A549 (cell line): ENCODE results near the gene PLXNA1. TPM values are rescaled to one million over a fixed set of nuclear protein-coding genes. Genes with fewer than 3 reads are reported as not detected.

Experiments used
- ATAC-seq, 2 experiments: fragments of 200-7000 bp in 1 of 2; fragments of >200 bp in 1 of 2; cut with Nextera tagmentation in 1 of 2; cut with Tn5 transposase in 1 of 2; 3 replicates each; pipeline versions ENCODE4 v1.8.0 to v1.9.1; 2018 to 2020; ENCODE audit warnings: mild to moderate bottlenecking in 1 of 2, moderate library complexity in 1 of 2
- CTCF ChIA-PET: fragments of 300-600 bp; sonication (Branson Sonifier 250); formaldehyde crosslinking; extraction: SDS; loops from one replicate; lab custom pipeline; 2021; ENCODE audit warnings: antibody characterized with exemption, inconsistent platforms; lab: Yijun Ruan, JAX
- POLR2A ChIA-PET: fragments of 350-600 bp; formaldehyde crosslinking; extraction: SDS; loops from one replicate; lab custom pipeline; 2021; ENCODE audit warnings: antibody characterized with exemption, inconsistent platforms; lab: Yijun Ruan, JAX
- DNase-seq, 2 experiments: peaks; one replicate each; pipeline versions ENCODE4 v3.0.0 to v3.0.0-alpha.2; 2011 to 2016; ENCODE audit warnings: low read depth in 1 of 2, low spot score in 1 of 2
- FAIRE-seq: peaks from 2 replicates; lab custom pipeline; 2011; peaks lifted over from hg19 to GRCh38; lab: Jason Lieb, UNC
- H3K27ac ChIP-seq, 2 experiments: fragments of >200 bp; sonication (Bioruptor Twin); formaldehyde crosslinking; 3 replicates each; pipeline ENCODE4 v1.5.1; 2016 to 2017
- H3K4me1 ChIP-seq: fragments of >200 bp; sonication (Bioruptor Twin); formaldehyde crosslinking; 3 replicates; pipeline ENCODE4 v1.6.1; 2016
- H3K4me2 ChIP-seq: fragments of >200 bp; sonication (Bioruptor Twin); formaldehyde crosslinking; 3 replicates; pipeline ENCODE4 v1.6.1; 2016
- H3K4me3 ChIP-seq: fragments of >200 bp; sonication (Bioruptor Twin); formaldehyde crosslinking; 3 replicates; pipeline ENCODE4 v1.5.1; 2016
- H3K9me3 ChIP-seq: fragments of >200 bp; sonication (Bioruptor Twin); formaldehyde crosslinking; 3 replicates; pipeline ENCODE4 v1.6.1; 2016
- BHLHE40 ChIP-seq: IDR thresholded peaks from 2 replicates; pipeline ENCODE4 v1.6.1; 2012; ENCODE audit warnings: low read depth, low read length, inconsistent platforms
- CHD2 ChIP-seq: fragments of 150-350 bp; IDR thresholded peaks from 2 replicates; pipeline ENCODE4 v1.6.1; 2014; ENCODE audit warnings: low read length; ENCODE audit not compliant: partially characterized antibody
- EHF ChIP-seq: fragments of 250-450 bp; sonication (Bioruptor Pico); IDR thresholded peaks from 2 replicates; pipeline ENCODE4 v1.5.0; 2020; ENCODE audit warnings: mild to moderate bottlenecking
- FOSL2 ChIP-seq, 2 experiments: fragments of 450-650 bp in 1 of 2; fragments of >200 bp in 1 of 2; sonication (Bioruptor Twin) in 1 of 2; formaldehyde crosslinking; IDR thresholded peaks; 2 replicates each; pipeline versions ENCODE4 v1.5.0 to v1.6.1; 2016 to 2020; ENCODE audit warnings: mild to moderate bottlenecking in 1 of 2, moderate library complexity in 1 of 2
- GATA3 ChIP-seq: IDR thresholded peaks from 2 replicates; pipeline ENCODE4 v1.6.1; 2012; ENCODE audit warnings: borderline replicate concordance
- HEYL ChIP-seq: fragments of 250-450 bp; sonication (Bioruptor Pico); IDR thresholded peaks from 2 replicates; pipeline ENCODE4 v1.8.0; 2021; ENCODE audit warnings: mild to moderate bottlenecking, moderate library complexity
- HMGXB4 ChIP-seq: fragments of 250-450 bp; sonication (Bioruptor Pico); IDR thresholded peaks from 2 replicates; pipeline ENCODE4 v1.5.0; 2021; ENCODE audit warnings: mild to moderate bottlenecking, moderate library complexity, borderline replicate concordance
- HOXB13 ChIP-seq: fragments of 250-450 bp; sonication (Bioruptor Pico); IDR thresholded peaks from 2 replicates; pipeline ENCODE4 v1.5.0; 2020; ENCODE audit warnings: low read depth, mild to moderate bottlenecking, moderate library complexity
- HOXB5 ChIP-seq: fragments of 250-450 bp; sonication (Bioruptor Pico); IDR thresholded peaks from 2 replicates; pipeline ENCODE4 v1.5.0; 2020; ENCODE audit warnings: mild to moderate bottlenecking, moderate library complexity
- JUNB ChIP-seq: fragments of >200 bp; sonication (Bioruptor Twin); formaldehyde crosslinking; IDR thresholded peaks from 2 replicates; pipeline ENCODE4 v1.6.1; 2016
- KDM1A ChIP-seq: fragments of 200-600 bp; sonication (generic); IDR thresholded peaks from 2 replicates; pipeline ENCODE4 v1.6.1; 2016; ENCODE audit warnings: low read depth, mild to moderate bottlenecking
- MAFK ChIP-seq: fragments of 450-650 bp; IDR thresholded peaks from 2 replicates; pipeline ENCODE4 v1.6.1; 2014; ENCODE audit not compliant: partially characterized antibody
- MAZ ChIP-seq: fragments of 150-350 bp; IDR thresholded peaks from 2 replicates; pipeline ENCODE4 v1.6.1; 2014; ENCODE audit warnings: antibody characterized with exemption, low read depth, low read length, borderline replicate concordance
- NR3C1 ChIP-seq: fragments of >200 bp; sonication (Bioruptor Twin); formaldehyde crosslinking; IDR thresholded peaks from 3 replicates; pipeline ENCODE4 v1.6.1; 2017
- PHF8 ChIP-seq: fragments of 200-600 bp; sonication (generic); IDR thresholded peaks from 2 replicates; pipeline ENCODE4 v1.6.1; 2016; ENCODE audit warnings: low read depth, mild to moderate bottlenecking, antibody characterized with exemption, moderate library complexity, borderline replicate concordance
- POLR2A ChIP-seq: IDR thresholded peaks from 2 replicates; pipeline ENCODE4 v1.6.1; 2012; ENCODE audit warnings: mild to moderate bottlenecking, low read length
- RAD21 ChIP-seq, 2 experiments: fragments of >200 bp in 1 of 2; sonication (Bioruptor Twin) in 1 of 2; formaldehyde crosslinking in 1 of 2; IDR thresholded peaks in 1 of 2; conservative IDR thresholded peaks in 1 of 2; 2 replicates in 1 of 2; 3 replicates in 1 of 2; pipeline ENCODE4 v1.6.1; 2012 to 2018; ENCODE audit warnings: inconsistent platforms in 1 of 2
- RARB ChIP-seq: fragments of 250-450 bp; sonication (Bioruptor Pico); IDR thresholded peaks from 2 replicates; pipeline ENCODE4 v1.8.0; 2021; ENCODE audit warnings: mild to moderate bottlenecking, moderate library complexity
- RCOR1 ChIP-seq: fragments of 150-350 bp; IDR thresholded peaks from 2 replicates; pipeline ENCODE4 v1.6.1; 2014; ENCODE audit warnings: antibody characterized with exemption, low read length, low read depth
- RNF2 ChIP-seq: fragments of 200-600 bp; sonication (generic); IDR thresholded peaks from 2 replicates; pipeline ENCODE4 v1.6.1; 2016; ENCODE audit warnings: low read depth, mild to moderate bottlenecking, antibody characterized with exemption, moderate library complexity, borderline replicate concordance
- SMC3 ChIP-seq: fragments of >200 bp; sonication (Bioruptor Twin); formaldehyde crosslinking; IDR thresholded peaks from 3 replicates; pipeline ENCODE4 v1.6.1; 2018; ENCODE audit warnings: inconsistent platforms
- USF2 ChIP-seq: fragments of 450-650 bp; IDR thresholded peaks from 2 replicates; pipeline ENCODE4 v1.6.1; 2014; ENCODE audit warnings: antibody characterized with exemption
- WGBS: methylation state at CpG from one replicate; pipeline ENCODE4 v1.1.6; 2017; ENCODE audit errors: missing lambda C conversion rate; 5-methylcytosine and 5-hydroxymethylcytosine counted together
- polyA plus RNA-seq, 4 experiments: library from polyadenylated mRNA; depleted of rRNA in 3 of 4; stranded (reverse); fragments of >200 nt; fragmentation: RNase III in 1 of 4; extraction: RNeasy Plus Mini Kit Qiagen cat#74134 plus additional on column Dnase treatment in 1 of 4; gene quantifications; 2 replicates in 3 of 4; 3 replicates in 1 of 4; pipeline ENCODE4 v1.2.3, GENCODE V29; 2011 to 2017
- TF ChIP-seq, protein P1 (sequence below): IDR thresholded peaks from 2 replicates; pipeline ENCODE4 v1.6.1; 2012; ENCODE audit warnings: low read depth, borderline replicate concordance
- TF ChIP-seq, protein P2 (sequence below): fragments of 250-450 bp; sonication (Bioruptor Pico); IDR thresholded peaks from 2 replicates; pipeline ENCODE4 v1.5.0; 2020; ENCODE audit warnings: low read depth, mild to moderate bottlenecking, moderate library complexity

PLXNA1 gene
- polyA plus RNA-seq, 2 of the 4 experiments (the other 2 are of a cell fraction), result 9.1 to 16.3 TPM

DNA sequence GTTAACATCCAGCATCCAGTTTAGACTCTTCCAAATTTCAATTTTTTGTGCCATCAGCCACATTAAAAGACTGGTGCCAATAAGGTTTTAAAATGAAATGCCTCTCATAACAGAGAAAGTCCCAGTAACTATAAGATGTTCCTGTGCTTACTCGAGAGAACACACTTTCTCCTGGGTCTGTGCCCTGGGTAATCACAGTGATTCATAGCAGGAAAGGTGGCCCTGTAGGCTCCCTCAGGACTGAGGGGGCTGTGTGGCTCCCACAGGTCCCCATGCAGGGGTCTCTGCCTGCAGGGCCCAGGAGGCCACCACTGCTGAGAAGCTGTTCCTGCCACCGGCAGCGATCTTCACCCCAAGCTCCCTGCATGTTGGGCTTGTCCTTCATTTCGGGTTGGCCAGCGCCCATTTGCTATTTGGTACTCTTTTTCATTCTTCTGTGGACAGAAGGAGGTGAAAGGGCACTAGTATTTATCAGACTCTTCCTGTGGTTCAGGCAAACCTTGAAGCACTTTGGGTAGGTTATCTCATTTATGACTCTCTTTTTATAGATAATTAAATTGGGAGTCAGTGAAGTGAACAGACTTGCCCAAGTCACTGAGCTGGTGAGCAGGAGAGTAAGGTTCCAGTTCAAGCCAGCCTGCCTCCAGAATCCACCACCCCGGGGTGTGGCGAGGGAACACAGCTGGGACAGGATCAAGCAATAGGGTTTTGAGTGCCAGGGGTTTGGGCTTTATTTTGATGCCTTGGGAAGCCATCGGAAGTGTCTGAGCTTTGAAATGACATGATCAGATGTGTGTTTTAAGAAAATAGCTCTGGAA, 44.2 kb upstream of the PLXNA1 start:
- no peak for DNase-seq
- no peak for FAIRE-seq
- H3K4me2 ChIP-seq, result no peak overlapping the region
- H3K9me3 ChIP-seq, result no peaks in the 10 kb centered on the region
- ATAC-seq, result no peak
- POLR2A ChIA-PET, result no interaction called here
- CTCF ChIA-PET, result interaction anchor here (0.6 to 1.0 kb wide), 4 partner anchors 13 to 1500 kb away, joined by 3 read pairs; partner anchors contain the start of gene PLXNA1
- WGBS, result 76% methylated on average over 8 of the region's 8 CpGs
- H3K27ac ChIP-seq, result no peak overlapping the region
- no peak for TF ChIP-seq JUNB
- no peak for TF ChIP-seq CHD2
- no peak for TF ChIP-seq KDM1A
- no peak for TF ChIP-seq RNF2
- no peak for TF ChIP-seq POLR2A
- no peak for TF ChIP-seq EHF (CRISPR knock-in tag)
- no peak for TF ChIP-seq SMC3
- no peak for TF ChIP-seq HOXB13 (CRISPR knock-in tag)
- H3K4me1 ChIP-seq, result no peaks in the 10 kb centered on the region
- no peak overlapping the region for H3K4me3 ChIP-seq

DNA sequence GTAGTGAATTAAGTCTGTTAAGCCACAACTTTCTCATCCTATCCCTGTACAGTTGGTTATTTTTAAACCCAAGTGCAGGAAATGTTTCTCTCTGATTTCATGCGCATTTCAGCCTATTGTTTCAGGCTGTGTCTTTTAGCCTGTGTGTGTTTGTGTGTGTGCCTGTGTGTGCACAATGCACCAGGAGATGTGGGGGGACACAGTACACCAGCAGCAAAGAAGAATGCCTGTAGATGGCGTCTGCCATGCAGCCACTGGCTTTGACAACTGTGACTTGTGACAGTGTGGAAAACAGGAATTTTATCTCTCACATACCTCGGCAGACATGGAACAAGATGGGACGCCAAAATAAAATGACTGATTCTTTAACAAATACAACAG, 43.6 kb upstream of the PLXNA1 start:
- WGBS, result 65% methylated on average over 4 of the region's 4 CpGs
- ChIA-PET POLR2A (no interaction called here), CTCF (interaction anchor here (0.6 to 1.0 kb wide), 3 partner anchors 12 to 1501 kb away, joined by 3 read pairs; no protein-coding TSS in a partner anchor)
- no peak for ATAC-seq
- Histone ChIP-seq H3K4me3 (no peak overlapping the region), H3K9me3 (no peaks in the 10 kb centered on the region), H3K27ac (no peak overlapping the region), H3K4me2 (no peak overlapping the region), H3K4me1 (no peaks in the 10 kb centered on the region)
- FAIRE-seq, result no peak
- no peak for TF ChIP-seq RAD21 (conservative IDR thresholded peaks at IDR 0.05 in 1 of 2, IDR thresholded peaks at IDR 0.05 in 1 of 2)
- no peak for TF ChIP-seq MAZ
- TF ChIP-seq, protein P1, sequence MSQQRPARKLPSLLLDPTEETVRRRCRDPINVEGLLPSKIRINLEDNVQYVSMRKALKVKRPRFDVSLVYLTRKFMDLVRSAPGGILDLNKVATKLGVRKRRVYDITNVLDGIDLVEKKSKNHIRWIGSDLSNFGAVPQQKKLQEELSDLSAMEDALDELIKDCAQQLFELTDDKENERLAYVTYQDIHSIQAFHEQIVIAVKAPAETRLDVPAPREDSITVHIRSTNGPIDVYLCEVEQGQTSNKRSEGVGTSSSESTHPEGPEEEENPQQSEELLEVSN, result no peak
- no peak for TF ChIP-seq FOSL2 (IDR thresholded peaks at IDR 0.05)
- TF ChIP-seq FOSL2 (CRISPR knock-in tag; IDR thresholded peaks at IDR 0.05), result no peak
- TF ChIP-seq MAFK, result no peak
- TF ChIP-seq GATA3, result no peak
- no peak for TF ChIP-seq NR3C1
- TF ChIP-seq HMGXB4 (CRISPR knock-in tag), result no peak
- DNase-seq, result peak in 1 of 2 experiments; percentile 9

- Histone ChIP-seq H3K9me3 (no peaks in the 10 kb centered on the region), H3K4me3 (no peak overlapping the region), H3K27ac (no peak overlapping the region), H3K4me2 (no peak overlapping the region), H3K4me1 (no peaks in the 10 kb centered on the region)
- no peak for TF ChIP-seq RARB (CRISPR knock-in tag)
- no peak for TF ChIP-seq HEYL (CRISPR knock-in tag)
- TF ChIP-seq HMGXB4 (CRISPR knock-in tag), result no peak
- no peak for TF ChIP-seq RNF2
- TF ChIP-seq, protein P2, sequence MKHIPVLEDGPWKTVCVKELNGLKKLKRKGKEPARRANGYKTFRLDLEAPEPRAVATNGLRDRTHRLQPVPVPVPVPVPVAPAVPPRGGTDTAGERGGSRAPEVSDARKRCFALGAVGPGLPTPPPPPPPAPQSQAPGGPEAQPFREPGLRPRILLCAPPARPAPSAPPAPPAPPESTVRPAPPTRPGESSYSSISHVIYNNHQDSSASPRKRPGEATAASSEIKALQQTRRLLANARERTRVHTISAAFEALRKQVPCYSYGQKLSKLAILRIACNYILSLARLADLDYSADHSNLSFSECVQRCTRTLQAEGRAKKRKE (CRISPR knock-in tag), result no peak
- no peak for TF ChIP-seq RCOR1
- TF ChIP-seq POLR2A, result no peak
- TF ChIP-seq HOXB5 (CRISPR knock-in tag), result no peak
- TF ChIP-seq PHF8, result no peak
- no peak for TF ChIP-seq BHLHE40
- no peak for TF ChIP-seq CHD2
- TF ChIP-seq USF2, result no peak
- ChIA-PET CTCF (interaction anchor here (1.0 kb wide), 1 partner anchor 187 kb away, joined by 3 read pairs; no protein-coding TSS in a partner anchor), POLR2A (no interaction called here)
- no peak for DNase-seq
- 85% methylated on average over 3 of the region's 3 CpGs for WGBS
- no peak for ATAC-seq
- no peak for FAIRE-seq
Observed at GRCh38 chr3:126939733-126940132, 43.2 kb upstream of the PLXNA1 start.
